ENCODE data around the gene NUTM2B.
"Not testable (repeated sequence)": the region's sequence is repeated elsewhere in the genome, so short reads cannot be mapped to it uniquely, and the experiment has no call there.

Gene NUTM2B

DNA sequence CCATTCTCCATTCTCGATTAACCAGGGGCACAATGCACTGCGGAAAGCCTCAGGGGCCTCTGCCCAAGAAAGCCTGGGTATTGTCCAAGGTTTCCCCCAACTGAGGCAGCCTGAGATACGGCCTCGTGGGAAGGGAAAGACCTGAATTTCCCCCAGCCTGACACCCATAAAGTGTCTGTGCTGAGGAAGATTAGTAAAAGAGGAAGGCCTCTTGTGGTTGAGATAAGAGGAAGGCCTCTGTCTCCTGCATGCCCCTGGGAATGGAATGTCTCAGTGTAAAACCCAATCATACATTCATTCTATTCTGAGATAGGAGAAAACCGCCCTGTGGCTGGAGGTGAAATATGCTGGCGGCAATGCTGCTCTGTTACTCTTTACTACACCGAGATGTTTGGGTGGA, 41.8 kb downstream of the NUTM2B start:
- DNase-seq = not testable (repeated sequence)

GRCh38 chr10:79748510-79748909, 45.5 kb downstream of the NUTM2B start:
- DNase-seq = not testable (repeated sequence)

GRCh38 chr10:79753601-79754000, 50.6 kb downstream of the NUTM2B start:
- DNase-seq = not testable (repeated sequence)

DNA sequence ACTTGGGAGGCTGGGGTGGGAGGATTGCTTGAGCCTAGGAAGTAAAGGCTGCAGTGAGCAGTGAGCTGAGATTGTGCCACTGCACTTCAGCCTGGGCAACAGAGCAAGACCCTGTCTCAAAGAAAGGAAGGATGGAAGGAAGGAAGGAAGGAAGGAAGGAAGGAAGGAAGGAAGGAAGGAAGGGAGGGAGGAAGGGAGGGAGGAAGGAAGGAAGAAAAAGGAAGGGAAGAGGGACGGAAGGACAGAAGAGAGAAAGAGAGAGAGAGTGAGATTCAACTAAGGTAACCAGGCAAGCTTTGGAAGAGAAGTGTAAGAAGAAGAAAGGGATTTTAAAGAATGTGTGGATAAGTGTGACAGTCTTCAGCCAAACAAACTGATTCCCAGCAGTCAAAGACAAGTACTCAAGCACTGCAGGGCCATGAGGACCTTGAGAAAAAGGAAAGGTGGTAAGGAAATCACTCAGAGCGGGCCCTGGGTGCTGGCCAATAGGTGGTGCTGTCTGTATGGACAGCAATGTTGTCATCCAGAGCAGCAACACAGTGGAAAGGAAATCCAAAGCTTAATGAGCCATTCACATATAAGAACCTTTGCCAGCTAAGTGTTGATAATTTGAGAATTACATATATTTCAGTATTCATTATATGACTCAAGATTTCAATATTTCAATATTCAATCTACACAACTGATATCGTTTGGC, 55.4 kb downstream of the NUTM2B start:
- DNase-seq = not testable (repeated sequence)
